Gastroesophageal sphincter (tissue), 4 donors: ENCODE measurements around the gene HOXD13. TPM values are rescaled to one million over a fixed set of nuclear protein-coding genes. Genes with fewer than 3 reads are reported as not detected.

ENCODE experiments used
- ATAC-seq: fragments of 150-250 bp; one replicate; pipeline ENCODE4 v1.9.1; 2016; ENCODE audit warnings: mild to moderate bottlenecking, moderate library complexity
- H3K27ac ChIP-seq, 4 donors: fragments of 200-600 bp; sonication (generic) in 3 of 4; 1 replicate in 3 of 4; 2 replicates in 1 of 4; pipeline ENCODE4 v1.5.1; 2016 to 2019
- H3K27me3 ChIP-seq: fragments of 200-600 bp; sonication (generic); one replicate; pipeline ENCODE4 v1.5.1; 2019
- H3K36me3 ChIP-seq, 2 donors: fragments of 200-600 bp; sonication (generic); one replicate each; pipeline ENCODE4 v1.5.1; 2019; ENCODE audit warnings: control low read depth in 1 of 2
- H3K4me1 ChIP-seq, 3 donors: fragments of 200-600 bp; sonication (generic); 1 replicate in 2 of 3; 2 replicates in 1 of 3; pipeline ENCODE4 v1.5.1; 2016 to 2019; ENCODE audit warnings: control low read depth in 2 of 3
- H3K4me3 ChIP-seq, 2 donors: fragments of 200-600 bp; sonication (generic); one replicate each; pipeline ENCODE4 v1.5.1; 2019; ENCODE audit warnings: mild to moderate bottlenecking in 1 of 2, moderate library complexity in 1 of 2
- H3K9me3 ChIP-seq, 3 donors: fragments of 200-600 bp; sonication (generic); one replicate each; pipeline ENCODE4 v1.5.1; 2017 to 2019; ENCODE audit warnings: control low read depth in 2 of 3
- CTCF ChIP-seq, 4 experiments: fragments of 200-600 bp in 2 of 4; fragments of 450-650 bp in 2 of 4; sonication (generic) in 1 of 4; IDR thresholded peaks; one replicate each; pipeline ENCODE4 v1.5.1; 2017 to 2019; ENCODE audit warnings: antibody characterized with exemption in 4 of 4, mild to moderate bottlenecking in 2 of 4, moderate library complexity in 2 of 4
- EP300 ChIP-seq: sonication (generic); formaldehyde crosslinking; IDR thresholded peaks from one replicate; pipeline ENCODE4 v1.6.1; 2017; ENCODE audit warnings: antibody characterized with exemption, mild to moderate bottlenecking
- POLR2A ChIP-seq, 2 donors: fragments of 450-650 bp; IDR thresholded peaks; one replicate each; pipeline ENCODE4 v1.6.1; 2017; ENCODE audit warnings: antibody characterized with exemption in 2 of 2, mild to moderate bottlenecking in 2 of 2, moderate library complexity in 1 of 2
- POLR2AphosphoS5 ChIP-seq: sonication (generic); formaldehyde crosslinking; IDR thresholded peaks from one replicate; pipeline ENCODE4 v1.6.1; 2017; ENCODE audit warnings: antibody characterized with exemption
- WGBS, 2 donors: methylation state at CpG; one replicate each; pipeline ENCODE4 v1.1.5; 2018; ENCODE audit warnings: low coverage in 1 of 2; 5-methylcytosine and 5-hydroxymethylcytosine counted together
- total RNA-seq, 4 donors: library from RNA; depleted of rRNA; stranded (reverse); fragments of >200 nt; gene quantifications; one replicate each; pipeline ENCODE4 v1.1.0, GENCODE V29; 2016

The HOXD13 gene
- total RNA-seq, 4 donors from 2014 or later: not detected

- H3K27me3 ChIP-seq: peaks cover 99% of the 10 kb centered on the region
- no peak for TF ChIP-seq POLR2A (IDR thresholded peaks at IDR 0.05)
- TF ChIP-seq POLR2AphosphoS5: no peak
- no peak for TF ChIP-seq EP300
- H3K4me3 ChIP-seq: no peak overlapping the region
- whole genome bisulfite sequencing, 2 donors: 4 to 6% methylated on average over 8 to 13 of the region's 17 CpGs
- ATAC-seq: no peak
- H3K9me3 ChIP-seq: no peaks in the 10 kb centered on the region
- no peaks in the 10 kb centered on the region for H3K36me3 ChIP-seq
- H3K4me1 ChIP-seq: peaks cover 0 to 64% (median 31%) of the 10 kb centered on the region in 3 donors
- H3K27ac ChIP-seq: no peak overlapping the region
These were observed 11.3 kb downstream of the HOXD13 start for GRCh38 chr2:176103742-176104315.

- no peak overlapping the region for H3K4me3 ChIP-seq
- 8% methylated on average over 12 of the region's 56 CpGs; no CpG with 5 or more reads in 1 of the 2 donors for WGBS, 2 donors
- H3K27ac ChIP-seq: no peak overlapping the region
- H3K4me1 ChIP-seq: peaks cover 0 to 66% (median 31%) of the 10 kb centered on the region in 3 donors
- no peaks in the 10 kb centered on the region for H3K36me3 ChIP-seq
- no peaks in the 10 kb centered on the region for H3K9me3 ChIP-seq
- no peak for ATAC-seq
- peaks cover 99% of the 10 kb centered on the region for H3K27me3 ChIP-seq
- TF ChIP-seq CTCF (IDR thresholded peaks at IDR 0.05): no peak
- no peak for TF ChIP-seq POLR2A (IDR thresholded peaks at IDR 0.05)
- no peak for TF ChIP-seq POLR2AphosphoS5
- no peak for TF ChIP-seq EP300
These were observed 12.0 kb downstream of the HOXD13 start for GRCh38 chr2:176104316-176105077.

GRCh38 chr2:176105078-176105729, 12.7 kb downstream of the HOXD13 start:
- ATAC-seq: no peak
- H3K27ac ChIP-seq: no peak overlapping the region
- H3K9me3 ChIP-seq: no peaks in the 10 kb centered on the region
- TF ChIP-seq POLR2AphosphoS5 (no peak), POLR2A (IDR thresholded peaks at IDR 0.05) (no peak), EP300 (no peak), CTCF (IDR thresholded peaks at IDR 0.05) (no peak)
- no peak overlapping the region for H3K4me3 ChIP-seq
- H3K27me3 ChIP-seq: peaks cover 99% of the 10 kb centered on the region
- no peaks in the 10 kb centered on the region for H3K36me3 ChIP-seq
- peaks cover 0 to 59% (median 31%) of the 10 kb centered on the region in 3 donors for H3K4me1 ChIP-seq
- 4 to 5% methylated on average over 4 to 17 of the region's 25 CpGs for WGBS, 2 donors

- peaks cover 0 to 54% (median 31%) of the 10 kb centered on the region in 3 donors for H3K4me1 ChIP-seq
- TF ChIP-seq CTCF (IDR thresholded peaks at IDR 0.05) (no peak), POLR2AphosphoS5 (no peak), POLR2A (IDR thresholded peaks at IDR 0.05) (no peak), EP300 (no peak)
- no peak overlapping the region for H3K4me3 ChIP-seq
- no peaks in the 10 kb centered on the region for H3K9me3 ChIP-seq
- WGBS, 2 donors: 8% methylated on average over 11 to 13 of the region's 25 CpGs
- no peak overlapping the region for H3K27ac ChIP-seq
- peaks cover 99% of the 10 kb centered on the region for H3K27me3 ChIP-seq
- H3K36me3 ChIP-seq: no peaks in the 10 kb centered on the region
- no peak for ATAC-seq
These were observed 13.4 kb downstream of the HOXD13 start for GRCh38 chr2:176105730-176106580.
